Neural progenitor cell (in vitro differentiated cells): Measurements from ENCODE around the gene CINP.

Experiments used
- CTCF ChIP-seq: fragments of 200-600 bp; sonication (generic); IDR thresholded peaks from 2 replicates; pipeline ENCODE4 v1.5.1; 2017; ENCODE audit warnings: antibody characterized with exemption, mild to moderate bottlenecking
- EZH2 ChIP-seq: fragments of 200-600 bp; sonication (generic); IDR thresholded peaks from 2 replicates; pipeline ENCODE4 v1.6.1; 2017; ENCODE audit warnings: antibody characterized with exemption, mild to moderate bottlenecking, moderate library complexity

- no peak for TF ChIP-seq CTCF
- no peak for TF ChIP-seq EZH2
Observed at GRCh38 chr14:102373110-102373509, 10.4 kb upstream of the CINP start.
